ENCODE measurements around the gene DNASE1L3.

Gene DNASE1L3

GRCh38 chr3:58164199-58164879 lies 46.4 kb downstream of the DNASE1L3 start:
- in situ Hi-C loops (cut with MboI; ENCODE audit: low sequenced_read_pairs) = no loop called here

GRCh38 chr3:58163234-58163633 lies 47.5 kb downstream of the DNASE1L3 start:
- in situ Hi-C loops (cut with MboI; ENCODE audit: low sequenced_read_pairs) = no loop called here

- in situ Hi-C loops (cut with MboI; ENCODE audit: low sequenced_read_pairs) = no loop called here
These were observed 49.1 kb downstream of the DNASE1L3 start for GRCh38 chr3:58161435-58162398.

GRCh38 chr3:58160399-58160798 lies 50.4 kb downstream of the DNASE1L3 start:
- in situ Hi-C loops (cut with MboI; ENCODE audit: low sequenced_read_pairs) = no loop called here

GRCh38 chr3:58158442-58159153 lies 52.2 kb downstream of the DNASE1L3 start:
- in situ Hi-C loops (cut with MboI; ENCODE audit: low sequenced_read_pairs) = no loop called here

GRCh38 chr3:58157700-58158099 lies 53.1 kb downstream of the DNASE1L3 start:
- in situ Hi-C loops (cut with MboI; ENCODE audit: low sequenced_read_pairs) = no loop called here

- in situ Hi-C loops (cut with MboI; ENCODE audit: low sequenced_read_pairs) = no loop called here
These were observed 54.9 kb downstream of the DNASE1L3 start for GRCh38 chr3:58155838-58156237.

- in situ Hi-C loops (cut with MboI; ENCODE audit: low sequenced_read_pairs) = no loop called here
These were observed 55.9 kb downstream of the DNASE1L3 start for GRCh38 chr3:58154626-58155449.

- in situ Hi-C loops (cut with MboI; ENCODE audit: low sequenced_read_pairs) = no loop called here
These were observed 57.4 kb downstream of the DNASE1L3 start for GRCh38 chr3:58153371-58153770.

- in situ Hi-C loops (cut with MboI; ENCODE audit: low sequenced_read_pairs) = no loop called here
These were observed 58.4 kb downstream of the DNASE1L3 start for GRCh38 chr3:58152225-58153015.

GRCh38 chr3:58151637-58152036 lies 59.1 kb downstream of the DNASE1L3 start:
- in situ Hi-C loops (cut with MboI; ENCODE audit: low sequenced_read_pairs) = no loop called here

GRCh38 chr3:58150810-58151199 lies 60.0 kb downstream of the DNASE1L3 start:
- in situ Hi-C loops (cut with MboI; ENCODE audit: low sequenced_read_pairs) = no loop called here

- in situ Hi-C loops (cut with MboI; ENCODE audit: low sequenced_read_pairs) = no loop called here
These were observed 60.5 kb downstream of the DNASE1L3 start for GRCh38 chr3:58150130-58150809.

- in situ Hi-C loops (cut with MboI; ENCODE audit: low sequenced_read_pairs) = no loop called here
These were observed 62.7 kb downstream of the DNASE1L3 start for GRCh38 chr3:58148049-58148448.

GRCh38 chr3:58144478-58145325 lies 66.1 kb downstream of the DNASE1L3 start:
- in situ Hi-C loops (cut with MboI; ENCODE audit: low sequenced_read_pairs) = no loop called here

- in situ Hi-C loops (cut with MboI; ENCODE audit: low sequenced_read_pairs) = no loop called here
These were observed 67.2 kb downstream of the DNASE1L3 start for GRCh38 chr3:58143417-58144055.
